Left cardiac atrium (tissue), 4 donors: ENCODE data around the gene MSMP. TPM values are rescaled to one million over a fixed set of nuclear protein-coding genes. Genes with fewer than 3 reads are reported as not detected.

Source experiments
- ATAC-seq, 2 donors: fragments of 200-7000 bp; cut with Tn5 transposase; one replicate each; pipeline ENCODE4 v1.9.1; 2020; ENCODE audit warnings: mild to moderate bottlenecking in 2 of 2, moderate library complexity in 2 of 2
- DNase-seq: peaks from one replicate; pipeline ENCODE4 v3.0.0-alpha.2; 2020
- intact Hi-C, 2 donors: fragments of 100-400 bp; cut with DNase I; formaldehyde crosslinking; loops; one replicate each; pipeline versions ENCODE4 v1.14.1 to v1.15.1; 2022 to 2023
- total RNA-seq, 2 donors: library from RNA; stranded (reverse); fragmentation: NEBNext Ultra II Directional; extraction: Animal tissue kit (Norgen Biotek cat#: 25700); gene quantifications; one replicate each; pipeline ENCODE4 v1.2.1, GENCODE V29; 2021
- donor health status: DM: no; HTN: yes; CAD: no.
- donor health status: DM: no; HTN: yes; CAD: no; lungs with severe emphysema.
- donor health status: DM: yes; HTN: yes; CAD: no.
- donor health status: Dilated cardiomyopathy.

The MSMP gene
- total RNA-seq, 2 donors from 2014 or later, result not detected

DNA sequence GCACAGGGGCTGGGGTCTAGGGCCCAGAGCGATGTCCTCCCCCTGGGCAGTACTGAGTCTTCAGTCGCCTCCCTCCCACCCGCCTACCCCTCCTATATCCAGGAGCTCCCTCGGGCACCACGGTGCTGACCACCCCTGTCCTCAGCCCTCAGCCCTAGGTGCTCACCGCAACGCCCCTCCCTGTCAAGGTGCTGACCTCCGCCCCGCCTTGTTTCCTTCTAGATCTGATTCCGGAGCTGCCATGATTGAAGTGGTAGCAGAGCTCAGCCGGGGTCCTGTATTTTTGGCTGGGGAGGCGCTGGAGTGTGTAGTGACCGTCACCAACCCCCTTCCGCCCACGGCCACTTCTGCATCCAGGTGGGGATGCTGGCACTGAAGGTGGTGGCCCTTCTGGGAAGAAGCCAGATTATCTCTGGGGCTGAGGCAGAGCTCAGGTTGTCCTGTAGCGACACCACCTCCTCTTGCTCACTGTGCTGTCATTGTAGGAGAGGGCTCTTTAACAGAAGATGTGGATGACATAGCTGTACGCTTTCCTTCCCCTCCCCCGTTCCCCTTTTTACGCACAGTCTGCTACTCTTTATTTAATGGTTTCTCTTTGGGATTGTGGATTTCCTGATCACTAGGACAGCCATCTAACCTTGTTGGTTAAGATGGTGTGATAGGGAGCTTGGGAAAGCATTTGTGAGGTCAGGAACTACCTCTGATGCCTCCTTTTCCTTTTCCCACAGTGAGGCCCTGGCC, 4.4 kb downstream of the MSMP start:
- ATAC-seq, result peak; percentile 29 to 40
- intact Hi-C loops, result no loop called here
- DNase-seq, result peak; percentile 35

DNA sequence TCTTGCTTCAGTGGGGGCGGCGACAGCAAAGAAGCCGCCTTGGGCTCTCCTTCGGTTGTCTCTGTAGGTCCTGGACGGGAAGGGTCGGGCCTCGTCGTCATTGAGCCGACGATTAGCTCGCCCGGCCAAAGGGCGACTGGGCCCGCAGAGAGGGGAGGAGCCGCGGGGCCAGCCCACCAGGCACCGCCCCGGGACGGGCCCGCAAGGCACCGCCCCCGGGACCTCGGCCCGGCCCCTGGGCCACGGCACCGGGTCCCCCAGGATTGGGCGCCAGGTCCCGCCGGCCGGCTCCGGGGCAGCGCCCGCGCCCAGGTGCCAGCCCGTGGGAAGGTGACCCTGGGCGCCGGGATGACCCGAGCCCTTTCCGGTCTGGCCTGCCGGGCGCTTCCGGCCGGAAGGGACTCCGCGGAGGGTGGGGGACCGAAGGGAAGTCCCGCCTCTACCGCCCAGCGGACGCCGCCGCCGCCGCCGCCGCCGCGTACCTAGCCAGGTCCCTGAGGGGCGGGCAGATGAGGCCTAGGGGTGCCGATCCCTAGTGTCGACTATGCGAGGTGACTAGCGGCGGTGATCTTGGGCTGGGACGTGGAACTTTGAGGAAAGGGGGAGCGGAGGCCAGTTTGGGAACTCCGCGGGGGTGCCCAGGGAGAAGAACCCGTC, 5.1 kb downstream of the MSMP start, which contains the start of the genes GBA2 and RGP1:
Gene GBA2 (minus strand): TSS at position 371 of the 657 bp plus-strand sequence. CDS start 524 bp downstream, outside the sequence.
Gene RGP1 (plus strand): TSS at position 430 of the 657 bp plus-strand sequence. CDS start 469 bp downstream, outside the sequence.
- intact Hi-C loops, result no loop called here
- peak; percentile 93 to 95 for ATAC-seq
- peak; percentile 89 for DNase-seq

DNA sequence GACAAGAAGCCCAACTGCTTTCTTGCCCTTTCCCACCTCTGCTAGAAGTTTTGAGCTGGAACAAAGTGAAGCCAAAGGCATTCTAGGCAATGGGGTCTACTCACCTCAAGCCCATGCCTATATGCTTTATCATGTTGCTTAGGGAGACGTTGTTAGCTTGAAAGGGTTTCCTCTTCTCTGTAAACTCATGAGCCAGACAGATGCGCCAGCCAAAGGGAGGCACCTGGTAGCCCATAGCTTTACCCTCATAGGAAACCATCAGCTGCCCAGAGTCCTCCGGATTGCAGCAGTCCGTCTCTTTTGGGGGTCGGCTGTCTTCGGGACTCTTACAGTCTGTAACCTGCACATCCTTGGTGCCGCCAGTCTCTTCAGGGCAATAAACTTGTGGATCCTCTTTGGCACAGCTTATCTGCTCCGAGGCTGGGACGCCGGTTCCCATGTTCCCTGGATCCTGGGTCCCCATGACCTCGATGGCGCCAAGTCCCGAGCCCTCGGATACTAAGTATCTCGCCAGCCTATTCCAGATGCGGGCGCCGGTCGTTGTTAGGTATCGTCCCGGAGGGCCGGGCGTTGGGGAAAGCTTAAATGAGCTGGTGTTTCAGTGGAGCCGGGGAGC, 5.7 kb downstream of the MSMP start:
- ATAC-seq (peak in 1 of 2 donors; percentile 1), DNase-seq (no peak)
- intact Hi-C loops, result no loop called here

DNA sequence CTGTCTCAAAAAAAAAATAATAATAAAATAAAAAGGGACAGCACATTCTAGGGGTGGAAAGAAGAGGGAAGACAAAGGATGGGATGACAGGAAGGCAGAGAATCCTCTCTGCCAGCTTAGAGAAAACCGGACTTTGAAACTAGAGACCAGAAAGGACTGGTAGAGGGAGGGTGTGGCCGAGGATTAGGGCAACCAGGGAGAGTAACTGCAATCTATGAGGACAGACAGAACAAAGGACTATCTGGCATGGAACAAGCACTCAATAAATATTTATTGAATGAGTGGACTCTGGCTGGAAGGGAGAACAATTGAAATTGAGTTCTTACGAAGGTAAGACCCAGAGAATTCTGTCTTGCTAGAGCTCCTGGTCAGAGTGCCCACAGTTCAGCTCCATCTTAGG, 7.5 kb downstream of the MSMP start:
- intact Hi-C loops, result no loop called here
- DNase-seq, result no peak
- ATAC-seq, result no peak

DNA sequence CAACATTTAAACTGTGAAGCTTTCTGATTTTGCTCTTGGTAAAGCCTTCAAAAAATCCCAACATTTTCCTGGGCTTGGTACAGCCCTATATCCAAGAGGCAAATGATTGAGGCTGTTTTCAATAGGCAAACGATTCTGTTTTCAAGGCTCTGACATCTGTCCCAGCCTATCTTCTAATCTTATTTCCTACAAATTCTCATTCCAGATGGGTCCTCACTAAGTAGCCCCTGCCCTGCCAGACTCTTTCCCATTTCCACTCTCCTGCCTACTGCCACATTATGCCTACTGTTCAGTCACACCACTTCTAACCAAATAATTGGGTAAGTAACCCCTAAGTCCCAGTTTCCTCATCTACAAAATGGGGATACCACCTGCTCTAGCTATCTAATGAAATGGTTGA, 8.5 kb downstream of the MSMP start:
- no peak for ATAC-seq
- DNase-seq, result no peak
- intact Hi-C loops, result no loop called here

DNA sequence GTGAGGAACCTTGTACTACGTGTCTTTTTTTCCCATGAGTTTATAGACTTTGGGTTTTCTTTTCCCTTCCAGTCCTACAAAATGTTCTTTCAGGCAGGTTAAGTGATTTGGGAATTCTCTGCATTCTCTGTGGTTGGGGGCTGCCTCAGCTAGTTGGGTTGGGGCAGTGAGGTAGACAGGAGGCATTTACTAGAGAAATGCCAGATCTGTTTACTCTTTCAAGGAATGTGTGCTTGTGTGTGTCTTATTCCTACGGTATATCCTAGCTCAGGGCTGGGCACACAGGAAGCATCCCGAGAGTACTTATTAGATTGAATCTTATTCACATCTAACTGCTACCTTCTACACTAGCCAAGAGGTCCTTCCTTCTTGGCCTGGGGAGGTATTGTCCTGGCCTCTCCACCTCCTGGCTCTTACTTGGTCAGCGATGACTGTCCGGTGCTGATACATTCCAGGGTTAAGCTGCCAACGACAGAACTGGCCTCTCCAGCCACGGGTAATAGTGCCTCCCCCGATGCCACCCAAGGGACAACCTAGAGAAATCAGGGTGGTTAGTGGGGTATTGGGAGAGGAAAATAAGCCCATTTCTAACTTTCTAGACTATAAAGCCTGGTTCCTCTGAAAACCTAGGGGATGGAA, 10.1 kb downstream of the MSMP start:
- ATAC-seq (no peak), DNase-seq (no peak)
- intact Hi-C loops, result no loop called here

- DNase-seq (no peak), ATAC-seq (no peak)
- intact Hi-C loops, result no loop called here
Observed at GRCh38 chr9:35743452-35743851, 10.6 kb downstream of the MSMP start.

- intact Hi-C loops, result no loop called here
- ATAC-seq (no peak), DNase-seq (no peak)
Observed at GRCh38 chr9:35741740-35742139, 12.3 kb downstream of the MSMP start.

DNA sequence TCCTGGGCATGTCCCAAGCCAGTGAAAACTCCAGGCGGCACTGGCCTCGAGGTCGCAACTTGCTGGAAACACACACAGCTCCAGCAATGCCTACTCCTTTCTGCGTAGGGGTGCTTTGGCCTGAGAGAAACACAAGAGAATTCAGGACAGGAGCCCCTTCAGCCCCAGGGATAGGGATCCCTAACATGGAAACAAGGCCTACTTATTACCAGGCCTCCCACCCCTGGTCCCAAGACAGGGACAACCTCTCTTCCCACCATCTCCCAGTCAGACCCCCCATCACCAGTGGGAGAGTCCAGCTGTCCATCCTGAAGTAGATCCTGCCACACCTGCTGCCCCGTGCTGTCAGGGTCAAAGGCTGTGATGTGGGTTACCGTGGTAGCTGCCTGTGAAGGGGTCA, 13.8 kb downstream of the MSMP start:
- intact Hi-C loops, result no loop called here
- ATAC-seq (no peak), DNase-seq (no peak)

DNA sequence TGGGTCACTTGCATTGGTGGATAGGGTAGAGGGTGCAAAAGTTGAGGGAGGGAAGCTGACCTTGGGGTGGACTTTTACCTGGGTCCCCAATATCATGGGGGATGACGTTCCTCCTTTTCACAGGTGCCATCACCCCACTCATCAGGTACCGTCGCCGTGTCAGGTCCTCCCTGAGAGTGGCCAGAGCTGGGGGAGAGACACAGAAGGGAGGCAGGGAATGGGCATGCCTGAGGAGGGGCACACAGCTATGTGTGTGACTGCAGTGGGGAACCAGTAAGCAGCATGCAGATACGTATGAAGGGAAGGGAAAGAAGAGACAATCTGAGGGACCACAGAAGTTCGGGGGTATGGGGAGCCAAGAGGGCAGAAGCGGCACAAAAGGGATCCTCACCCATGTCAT, 15.2 kb downstream of the MSMP start:
- intact Hi-C loops, result no loop called here
- ATAC-seq (no peak), DNase-seq (no peak)

- no peak for ATAC-seq
- intact Hi-C loops, result no loop called here
- DNase-seq, result no peak
Observed at GRCh38 chr9:35738186-35738585, 15.9 kb downstream of the MSMP start.

DNA sequence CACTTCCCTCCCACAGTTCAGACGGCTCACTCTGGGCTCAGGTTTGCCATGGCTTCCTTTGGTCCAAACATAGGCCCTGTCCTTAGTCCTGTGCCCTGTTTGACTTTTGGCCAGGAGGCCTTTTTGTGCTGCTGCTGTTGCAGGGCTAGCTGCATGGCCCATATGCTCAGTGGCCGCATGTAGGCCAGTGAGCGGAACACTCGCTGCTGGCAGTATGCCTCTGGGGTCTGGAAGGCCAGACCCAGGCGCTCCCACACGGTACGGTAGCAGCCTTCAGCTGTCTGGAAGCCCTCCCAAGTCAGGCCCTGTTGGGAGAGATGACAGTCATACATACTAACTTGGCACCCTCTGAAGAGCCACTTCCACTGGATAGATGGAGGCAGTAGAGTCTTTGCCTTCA, 16.9 kb downstream of the MSMP start:
- no peak for DNase-seq
- intact Hi-C loops, result no loop called here
- no peak for ATAC-seq

DNA sequence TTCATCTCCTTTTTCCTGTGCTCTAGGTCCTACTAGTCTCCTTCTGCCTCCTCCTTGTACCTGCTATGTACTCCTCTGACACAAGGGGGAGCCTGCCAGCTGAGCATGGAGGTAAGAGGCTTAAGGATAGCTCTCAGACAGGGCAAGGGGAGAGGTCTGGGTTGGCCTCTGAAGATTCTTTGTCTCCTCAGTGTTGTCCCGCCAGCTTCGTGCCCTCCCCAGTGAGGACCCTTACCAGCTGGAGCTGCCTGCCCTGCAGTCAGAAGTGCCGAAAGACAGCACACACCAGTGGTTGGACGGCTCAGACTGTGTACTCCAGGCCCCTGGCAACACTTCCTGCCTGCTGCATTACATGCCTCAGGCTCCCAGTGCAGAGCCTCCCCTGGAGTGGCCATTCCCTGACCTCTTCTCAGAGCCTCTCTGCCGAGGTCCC, 17.9 kb downstream of the MSMP start:
- peak; percentile 73 for DNase-seq
- no peak for ATAC-seq
- intact Hi-C loops, result no loop called here

DNA sequence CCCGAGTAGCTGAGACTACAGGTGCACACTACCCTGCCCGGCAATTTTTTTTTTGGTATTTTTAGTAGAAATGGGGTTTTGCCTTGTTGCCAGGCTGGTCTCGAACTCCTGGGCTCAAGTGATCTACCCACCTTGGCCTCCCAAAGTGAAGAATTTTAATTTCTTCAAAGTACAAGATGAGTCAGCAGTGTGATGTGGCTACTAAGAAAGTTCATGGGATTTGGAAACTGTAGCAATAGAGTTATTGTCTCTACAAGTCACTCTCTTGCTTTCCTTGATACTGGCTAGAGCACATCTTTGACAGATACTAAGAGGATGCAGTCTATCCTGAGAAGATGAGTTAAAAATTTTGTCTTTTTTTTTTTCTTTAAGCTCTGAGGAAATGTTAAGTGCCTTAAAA, 20.0 kb downstream of the MSMP start:
- DNase-seq (no peak), ATAC-seq (no peak)
- intact Hi-C loops, result no loop called here

GRCh38 chr9:35732800-35733541, 21.1 kb downstream of the MSMP start:
- no peak for DNase-seq

GRCh38 chr9:35732185-35732799, 21.8 kb downstream of the MSMP start, which contains the start of the genes CREB3 and TLN1:
Gene CREB3, plus strand, starts transcription at chr9:35732666. Its CDS starts 107 bp downstream, at chr9:35732773.
Gene TLN1, minus strand, starts transcription at chr9:35732195. Its CDS starts 6,501 bp downstream, at chr9:35725694.
- ATAC-seq, result peak; percentile 89 to 91
- intact Hi-C loops, result no loop called here

More at GRCh38 chr9:35732800-35733541, 21.1 kb downstream of the MSMP start:
- ATAC-seq, result peak in 1 of 2 donors; percentile 0
- intact Hi-C loops, result no loop called here

GRCh38 chr9:35731415-35732184, 22.5 kb downstream of the MSMP start:
- intact Hi-C loops, result no loop called here
- ATAC-seq, result no peak
- no peak for DNase-seq

More at GRCh38 chr9:35732185-35732799, 21.8 kb downstream of the MSMP start, which contains the start of the genes CREB3 and TLN1:
- DNase-seq, result peak; percentile 98

DNA sequence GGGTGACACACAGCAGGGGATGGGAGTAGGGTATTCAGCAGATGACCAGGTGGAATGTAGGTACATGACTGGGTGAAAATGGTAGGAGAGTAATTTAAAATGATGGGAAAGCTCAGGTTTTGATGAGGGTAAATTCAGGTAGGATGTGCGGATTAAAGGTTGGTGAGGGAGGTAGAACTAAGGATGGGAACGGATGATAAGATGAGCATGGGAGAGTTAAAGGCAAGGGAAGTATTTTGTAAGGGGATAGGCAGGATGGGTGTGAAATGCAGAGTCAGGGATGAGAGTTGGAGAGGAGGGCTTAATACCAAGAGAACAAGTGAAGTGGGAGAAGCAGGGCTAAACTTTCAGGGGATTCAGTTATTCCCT, 23.6 kb downstream of the MSMP start:
- DNase-seq (no peak), ATAC-seq (no peak)
- intact Hi-C loops, result no loop called here
